Testis (tissue), 3 donors: Measurements from ENCODE around the gene SLC6A12. TPM values are rescaled to one million over a fixed set of nuclear protein-coding genes. Genes with fewer than 3 reads are reported as not detected.

Source experiments
- DNase-seq: peaks from one replicate; pipeline ENCODE4 v3.0.0-alpha.2; 2019
- H3K27ac ChIP-seq, 2 donors: fragments of 200-600 bp; sonication (generic); one replicate each; pipeline ENCODE4 v1.5.1; 2019
- H3K27me3 ChIP-seq: fragments of 200-600 bp; sonication (generic); one replicate; pipeline ENCODE4 v1.5.1; 2019
- H3K36me3 ChIP-seq: fragments of 200-600 bp; sonication (generic); one replicate; pipeline ENCODE4 v1.5.1; 2017; ENCODE audit warnings: low read depth; ENCODE audit errors: missing control alignments
- H3K4me1 ChIP-seq: fragments of 200-600 bp; sonication (generic); one replicate; pipeline ENCODE4 v1.5.1; 2019
- H3K4me3 ChIP-seq, 2 donors: fragments of 200-600 bp; sonication (generic); one replicate each; pipeline ENCODE4 v1.5.1; 2017 to 2019
- H3K9me3 ChIP-seq: fragments of 200-600 bp; sonication (generic); one replicate; pipeline ENCODE4 v1.5.1; 2017
- POLR2A ChIP-seq: fragments of 450-650 bp; IDR thresholded peaks from one replicate; pipeline ENCODE4 v1.6.1; 2017; ENCODE audit warnings: antibody characterized with exemption, mild to moderate bottlenecking, moderate library complexity
- WGBS, 2 donors: methylation state at CpG; one replicate each; pipeline ENCODE4 v1.1.5; 2018; 5-methylcytosine and 5-hydroxymethylcytosine counted together
- intact Hi-C: fragments of 100-400 bp; cut with DNase I; formaldehyde crosslinking; loops from one replicate; pipeline ENCODE4 v1.15.1; 2023; ENCODE audit warnings: low total_unique reads
- polyA plus RNA-seq: library from polyadenylated mRNA; stranded (reverse); fragments of 350-450 nt; fragmentation: Illumina TruSeq; extraction: RNeasy Lipid Tissue Mini Kit (QIAGEN cat#74804); gene quantifications from one replicate; pipeline ENCODE4 v1.2.3, GENCODE V29; 2014; ENCODE audit warnings: low read depth, low replicate concordance; ENCODE audit not compliant: insufficient read depth
- total RNA-seq, 2 donors: library from RNA; depleted of rRNA; stranded (reverse); fragments of >200 nt; gene quantifications; one replicate each; pipeline ENCODE4 v1.2.3, GENCODE V29; 2016
- TF ChIP-seq, protein P1 (sequence below), 3 experiments: fragments of 450-650 bp in 2 of 3; fragments of 200-600 bp in 1 of 3; sonication (generic) in 1 of 3; IDR thresholded peaks; one replicate each; pipeline ENCODE4 v1.5.1; 2016 to 2019; ENCODE audit warnings: antibody characterized with exemption in 3 of 3, mild to moderate bottlenecking in 2 of 3, moderate library complexity in 1 of 3

The SLC6A12 gene
- total and polyA plus RNA-seq, 3 donors from 2014 or later, result 3.8 to 12.5 (median 6.4) TPM

DNA sequence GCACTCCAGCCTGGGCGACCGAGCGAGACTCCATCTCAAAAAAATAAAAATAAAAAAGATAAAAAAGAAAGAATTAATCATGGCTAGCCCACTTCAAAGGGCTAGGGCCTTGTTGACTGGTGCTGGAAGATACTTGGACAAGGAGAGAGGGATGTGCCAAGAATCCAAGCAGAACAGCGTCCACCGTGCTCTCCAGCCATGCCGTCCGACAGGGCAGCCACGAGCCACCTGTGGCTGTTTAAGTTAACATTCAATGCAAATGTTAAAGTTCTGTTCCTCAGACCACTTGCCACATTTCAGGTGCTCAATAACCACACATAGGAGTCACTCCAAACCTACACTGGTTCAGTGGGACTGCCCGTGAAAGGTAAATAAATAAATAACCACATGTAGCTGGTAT lies 27.3 kb upstream of the SLC6A12 start:
- TF ChIP-seq, protein P1, sequence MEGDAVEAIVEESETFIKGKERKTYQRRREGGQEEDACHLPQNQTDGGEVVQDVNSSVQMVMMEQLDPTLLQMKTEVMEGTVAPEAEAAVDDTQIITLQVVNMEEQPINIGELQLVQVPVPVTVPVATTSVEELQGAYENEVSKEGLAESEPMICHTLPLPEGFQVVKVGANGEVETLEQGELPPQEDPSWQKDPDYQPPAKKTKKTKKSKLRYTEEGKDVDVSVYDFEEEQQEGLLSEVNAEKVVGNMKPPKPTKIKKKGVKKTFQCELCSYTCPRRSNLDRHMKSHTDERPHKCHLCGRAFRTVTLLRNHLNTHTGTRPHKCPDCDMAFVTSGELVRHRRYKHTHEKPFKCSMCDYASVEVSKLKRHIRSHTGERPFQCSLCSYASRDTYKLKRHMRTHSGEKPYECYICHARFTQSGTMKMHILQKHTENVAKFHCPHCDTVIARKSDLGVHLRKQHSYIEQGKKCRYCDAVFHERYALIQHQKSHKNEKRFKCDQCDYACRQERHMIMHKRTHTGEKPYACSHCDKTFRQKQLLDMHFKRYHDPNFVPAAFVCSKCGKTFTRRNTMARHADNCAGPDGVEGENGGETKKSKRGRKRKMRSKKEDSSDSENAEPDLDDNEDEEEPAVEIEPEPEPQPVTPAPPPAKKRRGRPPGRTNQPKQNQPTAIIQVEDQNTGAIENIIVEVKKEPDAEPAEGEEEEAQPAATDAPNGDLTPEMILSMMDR (IDR thresholded peaks at IDR 0.05), result no peak
- no peak for TF ChIP-seq POLR2A
- Histone ChIP-seq H3K4me3 (no peak overlapping the region), H3K27me3 (no peaks in the 10 kb centered on the region), H3K9me3 (no peaks in the 10 kb centered on the region), H3K36me3 (no peaks in the 10 kb centered on the region), H3K4me1 (no peaks in the 10 kb centered on the region), H3K27ac (no peak overlapping the region)
- no peak for DNase-seq
- intact Hi-C loops, result no loop called here
- WGBS, 2 donors, result 95% methylated on average over 9 of the region's 9 CpGs

DNA sequence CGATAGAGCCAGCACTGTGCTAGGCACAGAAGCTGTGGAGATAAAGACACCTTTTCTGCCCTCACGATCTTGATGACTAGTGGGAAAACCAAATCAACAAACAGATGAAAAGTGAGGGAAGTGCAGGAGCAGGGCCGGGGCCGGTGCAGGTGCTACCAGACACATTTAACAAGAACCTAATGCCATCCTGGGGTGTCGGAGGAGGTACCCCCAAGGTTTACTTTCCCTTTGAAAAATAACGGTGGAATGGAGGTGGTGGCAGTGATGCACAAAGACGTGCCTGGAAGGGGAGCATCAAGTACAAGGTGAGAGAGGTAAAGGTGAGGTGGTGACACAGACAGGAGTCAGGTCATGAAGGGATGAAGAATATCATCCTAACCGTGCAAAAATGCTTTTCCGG lies 26.6 kb upstream of the SLC6A12 start:
- no peaks in the 10 kb centered on the region for H3K9me3 ChIP-seq
- H3K36me3 ChIP-seq, result no peaks in the 10 kb centered on the region
- intact Hi-C loops, result no loop called here
- H3K4me1 ChIP-seq, result no peaks in the 10 kb centered on the region
- WGBS, 2 donors, result 90 to 91% methylated on average over 9 of the region's 9 CpGs
- TF ChIP-seq POLR2A, result no peak
- TF ChIP-seq, protein P1 (IDR thresholded peaks at IDR 0.05), result no peak
- H3K27ac ChIP-seq, result no peak overlapping the region
- H3K4me3 ChIP-seq, result no peak overlapping the region
- DNase-seq, result peak; percentile 2
- no peaks in the 10 kb centered on the region for H3K27me3 ChIP-seq

DNA sequence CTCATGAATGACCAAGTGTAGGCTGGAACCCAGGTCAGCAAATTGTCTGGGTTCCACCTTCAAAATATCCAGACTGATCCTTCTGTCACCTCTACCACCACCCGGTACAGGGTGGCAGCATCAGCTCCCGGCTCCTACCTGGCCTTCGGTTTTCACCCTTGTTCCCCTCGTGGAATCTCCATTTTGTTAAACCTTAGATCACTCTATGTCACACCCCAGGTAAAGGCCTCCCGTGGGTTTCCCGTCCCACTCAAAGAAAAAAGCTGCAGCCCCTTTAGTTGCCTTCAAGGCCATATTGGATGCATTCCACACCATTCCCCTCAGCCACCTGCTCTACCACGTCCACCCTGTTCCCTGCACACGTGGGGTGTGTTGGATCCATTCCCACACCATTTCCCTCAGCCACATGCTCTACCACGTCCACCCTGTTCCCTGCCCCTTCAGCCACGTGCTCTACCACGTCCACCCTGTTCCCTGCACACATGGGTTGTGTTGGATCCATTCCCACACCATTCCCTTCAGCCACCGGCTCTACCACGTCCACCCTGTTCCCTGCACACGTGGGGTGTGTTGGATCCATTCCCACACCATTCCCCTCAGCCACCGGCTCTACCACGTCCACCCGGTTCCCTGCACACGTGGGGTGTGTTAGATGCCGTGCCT lies 24.9 kb upstream of the SLC6A12 start:
- WGBS, 2 donors, result 80 to 82% methylated on average over 19 of the region's 19 CpGs
- Histone ChIP-seq H3K36me3 (no peaks in the 10 kb centered on the region), H3K27me3 (no peaks in the 10 kb centered on the region), H3K27ac (no peak overlapping the region), H3K9me3 (no peaks in the 10 kb centered on the region), H3K4me1 (no peaks in the 10 kb centered on the region), H3K4me3 (no peak overlapping the region)
- no peak for TF ChIP-seq POLR2A
- TF ChIP-seq, protein P1 (IDR thresholded peaks at IDR 0.05), result no peak
- peak; percentile 3 for DNase-seq
- intact Hi-C loops, result no loop called here

DNA sequence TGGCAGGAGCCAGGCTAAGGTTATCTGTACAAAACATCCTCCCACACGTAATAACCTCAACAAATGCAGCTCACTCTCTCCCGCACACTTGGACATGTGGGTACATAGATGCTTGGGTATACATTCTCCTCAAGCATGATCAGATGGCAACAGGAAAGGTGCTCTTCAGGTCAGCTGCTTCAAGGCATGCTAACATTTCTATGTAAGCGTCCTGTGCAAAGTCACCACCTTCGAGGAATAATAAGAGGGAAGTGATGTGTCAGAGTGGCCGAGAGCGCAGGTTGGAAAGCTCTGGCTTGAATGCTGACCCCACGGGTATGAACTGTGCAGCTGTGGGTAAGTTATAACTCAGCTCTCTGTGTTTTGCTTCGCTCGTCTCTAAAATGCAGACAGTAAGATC lies 24.2 kb upstream of the SLC6A12 start:
- H3K4me1 ChIP-seq, result no peaks in the 10 kb centered on the region
- no peaks in the 10 kb centered on the region for H3K27me3 ChIP-seq
- no peak for TF ChIP-seq POLR2A
- TF ChIP-seq, protein P1 (IDR thresholded peaks at IDR 0.05), result no peak
- 84 to 90% methylated on average over 9 of the region's 9 CpGs for WGBS, 2 donors
- H3K27ac ChIP-seq, result no peak overlapping the region
- H3K36me3 ChIP-seq, result no peaks in the 10 kb centered on the region
- H3K4me3 ChIP-seq, result no peak overlapping the region
- no peaks in the 10 kb centered on the region for H3K9me3 ChIP-seq
- intact Hi-C loops, result no loop called here
- DNase-seq, result peak; percentile 4
